Right forelimb (tissue), 1 donor: ENCODE measurements around the gene ZNF550.
"Not testable (repeated sequence)": the region's sequence is repeated elsewhere in the genome, so short reads cannot be mapped to it uniquely, and the experiment has no call there.

Experiments
- DNase-seq: peaks from one replicate; pipeline ENCODE4 v3.0.0-alpha.2; 2018

Gene ZNF550

GRCh38 chr19:57527136-57527881 is 32.4 kb downstream of the ZNF550 start, which contains the start of gene ZNF549:
Gene ZNF549 (plus strand): TSS chr19:57527356. CDS start chr19:57527574, 218 bp downstream.
- DNase-seq = peak; percentile 91

GRCh38 chr19:57518021-57518420 is 41.6 kb downstream of the ZNF550 start:
- not testable (repeated sequence) for DNase-seq

GRCh38 chr19:57515255-57515654 is 44.4 kb downstream of the ZNF550 start:
- no peak for DNase-seq

- no peak for DNase-seq
Observed at GRCh38 chr19:57512845-57513244, 46.8 kb downstream of the ZNF550 start.

- no peak for DNase-seq
Observed at GRCh38 chr19:57511484-57511883, 48.2 kb downstream of the ZNF550 start.

- no peak for DNase-seq
Observed at GRCh38 chr19:57506163-57506562, 53.5 kb downstream of the ZNF550 start.

GRCh38 chr19:57500400-57500799 is 59.3 kb downstream of the ZNF550 start:
- not testable (repeated sequence) for DNase-seq

GRCh38 chr19:57499680-57500395 is 59.8 kb downstream of the ZNF550 start, which contains the start of gene ZNF773:
Gene ZNF773 (plus strand): TSS chr19:57499938. CDS start chr19:57500081, 143 bp downstream.
- peak; percentile 96 for DNase-seq

GRCh38 chr19:57499332-57499679 is 60.4 kb downstream of the ZNF550 start:
- DNase-seq = not testable (repeated sequence)

- DNase-seq = not testable (repeated sequence)
Observed at GRCh38 chr19:57488299-57488644, 71.4 kb downstream of the ZNF550 start.

GRCh38 chr19:57487477-57488298 is 72.0 kb downstream of the ZNF550 start, which contains the start of gene ZNF419:
Gene ZNF419 (plus strand): TSS chr19:57487750. CDS start chr19:57487951, 201 bp downstream.
- peak; percentile 93 for DNase-seq
